Activated effector memory CD4-positive, alpha-beta T cell treated with Interleukin-2 at 50 U/mL for 16 hours (primary cell): ENCODE data around the gene HDAC4.

ENCODE experiments used
- DNase-seq: peaks from one replicate; pipeline ENCODE4 v3.0.0-alpha.2; 2020

HDAC4 gene

DNA sequence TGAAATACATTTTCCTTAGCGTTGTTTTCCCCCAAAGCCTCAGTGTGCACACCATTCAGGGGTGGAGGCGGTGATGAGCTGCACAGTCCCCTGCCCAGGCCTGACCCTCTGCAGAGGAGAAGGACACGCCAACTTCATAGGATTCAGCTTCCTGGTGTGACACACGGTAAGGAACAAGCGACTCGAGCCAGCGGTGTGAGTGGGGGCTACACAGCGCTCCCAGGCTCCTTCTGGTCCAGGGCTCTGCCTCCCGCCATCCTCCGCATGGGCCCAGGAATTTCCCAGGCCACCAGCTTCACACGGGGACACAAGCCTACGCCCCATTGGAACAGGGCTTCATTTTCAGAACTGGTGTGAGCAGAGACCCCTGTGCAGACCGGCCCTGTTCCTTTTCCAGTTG, 272.1 kb downstream of the HDAC4 start:
- DNase-seq, result no peak

DNA sequence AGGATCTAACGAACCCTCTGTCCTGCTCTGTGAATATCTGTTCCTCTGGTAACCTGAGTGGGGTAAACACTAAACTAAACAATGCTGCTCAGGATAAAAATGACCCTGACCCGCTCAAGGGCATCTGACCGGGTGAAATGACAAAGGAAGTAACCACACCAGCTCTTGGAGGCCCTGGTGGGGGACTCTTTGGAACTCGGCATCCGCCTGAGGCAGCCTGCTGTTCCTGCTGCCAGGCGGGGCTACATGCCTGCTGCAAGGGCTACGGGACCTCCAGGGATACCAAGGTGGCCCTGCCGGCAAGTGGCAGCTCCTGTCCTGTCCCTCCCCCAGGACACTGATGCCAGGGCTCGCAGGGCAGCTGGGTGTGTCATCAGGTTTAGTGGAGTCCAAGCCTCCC, 273.3 kb downstream of the HDAC4 start:
- DNase-seq, result no peak

GRCh38 chr2:239125726-239126675, 274.8 kb downstream of the HDAC4 start:
- no peak for DNase-seq

- no peak for DNase-seq
Observed at GRCh38 chr2:239124152-239124899, 276.5 kb downstream of the HDAC4 start.

- DNase-seq, result no peak
Observed at GRCh38 chr2:239122421-239123110, 278.3 kb downstream of the HDAC4 start.

- DNase-seq, result no peak
Observed at GRCh38 chr2:239121600-239122012, 279.2 kb downstream of the HDAC4 start.

GRCh38 chr2:239120664-239121063, 280.2 kb downstream of the HDAC4 start:
- DNase-seq, result no peak

GRCh38 chr2:239119346-239120126, 281.3 kb downstream of the HDAC4 start:
- DNase-seq, result no peak

DNA sequence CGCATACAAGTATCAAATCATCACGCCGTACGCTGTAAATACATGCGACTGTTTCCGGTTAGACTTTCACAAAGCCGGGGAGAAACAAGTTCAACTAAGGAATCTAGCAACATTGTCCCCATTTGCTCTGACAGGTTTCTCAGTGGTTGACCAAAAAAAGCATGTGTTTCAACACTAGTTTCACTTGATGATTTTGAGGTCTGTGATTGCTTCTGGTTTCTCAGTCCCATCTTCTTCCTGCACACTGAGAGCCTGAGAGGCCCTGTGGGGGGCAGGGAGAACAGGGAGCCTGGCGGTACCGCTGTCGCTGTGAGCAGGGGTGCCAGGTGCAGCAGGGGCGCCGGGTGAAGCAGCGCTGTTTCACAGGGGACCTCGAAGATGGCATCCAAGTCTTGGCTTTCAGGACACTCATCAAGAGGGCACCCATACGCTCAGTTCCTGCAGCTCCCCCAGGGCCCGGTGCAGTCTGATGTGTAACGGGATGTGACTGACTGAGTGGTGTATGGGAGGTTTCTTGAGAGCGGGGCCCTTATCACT, 282.1 kb downstream of the HDAC4 start:
- no peak for DNase-seq

DNA sequence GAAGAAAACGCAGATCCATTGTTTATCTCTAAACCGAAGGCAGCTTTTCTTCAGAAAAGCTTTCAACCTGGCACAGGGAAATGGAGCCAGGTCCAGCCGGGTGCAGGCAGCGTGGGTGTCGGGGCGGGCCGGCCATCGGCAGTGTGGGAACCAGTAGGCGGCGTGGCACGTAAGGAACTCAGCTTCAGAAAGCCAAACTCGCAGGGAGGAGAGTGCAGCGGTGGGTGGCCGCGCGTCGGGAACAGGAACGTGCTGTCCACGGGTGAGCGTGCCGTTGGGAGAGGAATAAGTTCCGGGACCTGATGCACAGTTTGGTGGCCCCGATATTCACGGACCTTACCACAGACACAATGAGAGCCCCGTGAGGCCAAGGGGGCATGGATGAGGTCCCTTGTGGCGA, 282.6 kb downstream of the HDAC4 start:
- no peak for DNase-seq

- no peak for DNase-seq
Observed at GRCh38 chr2:239117831-239118230, 283.0 kb downstream of the HDAC4 start.

DNA sequence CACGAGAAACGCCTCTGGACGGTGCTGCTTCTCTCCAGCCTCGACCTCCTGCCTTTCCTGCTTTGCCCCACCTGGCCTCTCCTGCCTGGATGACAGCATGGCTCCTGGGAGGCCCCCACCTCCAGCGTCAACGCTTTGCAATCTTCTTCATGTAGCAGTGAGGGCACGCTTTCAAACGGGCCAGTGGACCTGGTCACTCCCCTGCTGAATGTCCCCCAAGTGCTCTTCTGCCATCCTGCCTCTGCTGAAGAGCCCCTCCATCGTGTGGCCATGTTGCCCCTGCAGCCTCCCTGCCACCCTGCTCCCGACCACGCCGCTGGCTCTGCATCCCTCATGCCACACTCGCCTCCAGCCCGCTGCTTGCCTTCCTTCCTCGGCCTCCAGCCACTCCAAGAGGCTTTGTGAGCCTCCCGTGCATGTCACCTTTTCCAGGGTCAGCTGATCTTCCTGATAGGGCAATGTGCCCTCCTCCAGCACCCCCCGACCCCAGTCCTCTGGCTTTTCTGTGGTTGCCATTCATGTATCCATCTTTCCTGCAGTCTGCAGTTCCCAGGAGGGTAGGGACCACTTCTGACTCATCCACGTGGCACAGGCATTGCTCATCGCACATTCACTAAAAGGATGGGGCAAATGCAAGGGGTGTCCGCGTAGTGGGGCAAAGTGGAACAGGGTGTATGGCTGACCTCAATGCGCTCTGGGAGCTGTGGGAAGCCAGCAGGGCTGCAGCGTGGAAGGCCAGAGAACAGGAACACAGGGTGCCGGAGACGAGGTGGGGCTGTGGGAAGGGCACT, 284.2 kb downstream of the HDAC4 start:
- DNase-seq, result no peak

DNA sequence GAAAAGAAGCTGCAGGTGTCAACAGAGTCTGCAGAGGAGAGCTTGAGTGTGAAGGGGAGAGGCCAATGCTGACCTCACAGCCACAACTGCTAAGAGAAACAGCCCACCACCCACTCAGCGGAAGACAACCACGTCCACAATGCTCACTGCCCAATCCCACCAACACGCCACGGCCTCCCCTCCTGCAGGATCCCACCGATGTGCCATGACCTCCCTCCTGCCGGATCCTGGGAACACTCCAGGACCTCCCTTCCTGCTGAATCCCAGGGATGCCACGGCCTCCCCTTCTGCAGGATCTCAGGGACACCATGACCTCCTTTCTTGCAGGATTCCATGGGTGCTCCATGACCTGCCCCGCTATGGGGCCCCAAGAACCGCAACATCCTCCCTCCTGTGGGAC, 285.2 kb downstream of the HDAC4 start:
- no peak for DNase-seq

DNA sequence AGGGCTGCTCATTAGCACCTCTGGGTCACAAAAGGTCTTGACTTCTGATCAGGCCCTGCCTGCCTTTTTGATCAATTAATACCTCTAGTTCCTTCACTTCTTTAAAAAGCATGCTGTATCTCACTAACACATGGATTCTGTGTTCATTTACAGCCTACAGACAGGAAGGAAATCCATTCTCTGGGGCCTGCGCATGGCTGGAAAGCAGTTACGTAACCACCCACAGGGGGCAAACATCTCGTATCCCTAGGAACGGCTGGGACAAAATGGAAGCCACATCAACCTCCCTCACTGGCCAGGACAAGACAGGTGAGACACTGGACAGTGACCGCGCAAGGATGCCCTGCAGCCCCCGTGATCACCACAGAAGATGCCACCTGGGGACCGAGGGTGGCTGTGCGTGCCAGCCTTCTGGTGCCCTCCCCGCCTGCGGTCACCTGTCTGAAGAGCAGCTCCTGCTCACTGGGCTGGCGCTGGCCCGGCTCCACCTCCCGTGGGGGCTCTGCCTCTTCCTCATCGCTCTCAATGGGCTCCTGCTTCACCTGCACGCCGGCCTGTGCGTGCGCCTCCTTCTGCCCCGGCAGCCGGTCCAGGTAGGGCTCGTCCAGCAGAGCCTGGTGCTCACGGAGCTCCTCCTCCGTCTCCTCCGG, 286.1 kb downstream of the HDAC4 start:
- no peak for DNase-seq

GRCh38 chr2:239114119-239114581, 286.7 kb downstream of the HDAC4 start:
- DNase-seq, result no peak

GRCh38 chr2:239113615-239114014, 287.2 kb downstream of the HDAC4 start:
- no peak for DNase-seq

- no peak for DNase-seq
Observed at GRCh38 chr2:239113171-239113570, 287.6 kb downstream of the HDAC4 start.

DNA sequence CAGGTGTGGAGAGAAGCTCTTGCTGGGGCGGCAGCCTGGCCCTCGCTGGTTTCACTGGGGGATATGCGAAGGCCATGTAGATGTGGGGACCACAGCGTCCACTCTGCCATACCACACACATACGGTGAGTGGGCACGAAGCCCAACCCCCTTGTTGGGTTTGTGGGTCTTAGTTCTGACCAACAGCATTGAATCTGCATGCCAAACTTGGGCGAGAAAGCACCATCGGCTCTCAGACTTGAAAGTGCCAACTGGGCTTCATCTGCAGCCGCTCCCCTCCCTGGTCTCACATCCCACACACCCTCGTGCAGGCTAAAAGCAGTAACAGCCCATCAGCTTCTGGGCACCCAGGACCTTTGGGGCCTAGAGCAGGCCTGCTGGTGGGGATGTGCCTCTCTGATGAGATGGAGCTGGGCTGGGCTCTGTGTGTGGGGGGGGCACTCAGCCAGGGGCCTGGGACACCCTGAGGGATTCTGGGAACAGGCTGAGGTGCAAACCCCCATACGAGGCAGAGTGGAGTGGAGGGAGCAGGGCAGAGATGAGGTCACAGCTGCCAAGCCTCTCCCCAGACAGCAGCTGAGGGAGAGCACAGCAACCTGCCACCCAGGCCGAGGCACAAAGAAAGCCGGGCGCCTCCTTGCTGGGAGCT, 288.6 kb downstream of the HDAC4 start:
- no peak for DNase-seq

DNA sequence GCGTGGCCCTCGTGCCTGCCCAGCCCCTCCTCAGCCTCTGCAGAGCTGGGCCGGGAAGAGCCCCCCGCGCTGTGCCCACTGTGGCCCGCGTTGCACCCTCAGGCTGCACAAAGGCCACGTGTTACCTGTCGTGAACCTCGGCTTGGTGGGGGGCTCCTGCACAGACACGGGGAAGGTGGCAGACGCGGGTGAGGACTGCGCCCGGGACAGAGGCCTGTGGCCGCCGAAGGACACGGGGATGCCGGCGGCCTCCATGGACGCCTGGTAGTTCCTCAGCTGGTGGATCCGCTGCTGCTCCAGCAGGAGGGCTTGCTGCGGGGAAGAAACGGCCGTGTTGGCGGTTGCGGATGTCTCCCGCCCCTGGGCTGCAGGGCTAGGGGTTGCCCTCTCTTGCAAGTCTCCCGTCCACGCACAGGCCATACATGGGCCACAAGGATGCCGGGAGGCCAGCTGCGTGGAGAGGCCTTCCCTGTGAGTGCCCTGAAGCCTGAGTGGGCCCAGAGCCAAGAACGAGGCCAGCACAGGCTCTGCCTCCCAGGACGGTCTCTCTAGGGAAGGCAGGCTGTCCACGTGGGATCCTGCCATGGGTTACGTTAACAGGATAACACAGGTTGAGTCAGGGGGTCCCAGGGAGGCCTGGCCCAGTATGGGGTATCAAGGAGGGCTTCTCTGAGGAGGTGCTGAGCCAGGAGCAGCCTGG, 289.3 kb downstream of the HDAC4 start:
- DNase-seq, result no peak

DNA sequence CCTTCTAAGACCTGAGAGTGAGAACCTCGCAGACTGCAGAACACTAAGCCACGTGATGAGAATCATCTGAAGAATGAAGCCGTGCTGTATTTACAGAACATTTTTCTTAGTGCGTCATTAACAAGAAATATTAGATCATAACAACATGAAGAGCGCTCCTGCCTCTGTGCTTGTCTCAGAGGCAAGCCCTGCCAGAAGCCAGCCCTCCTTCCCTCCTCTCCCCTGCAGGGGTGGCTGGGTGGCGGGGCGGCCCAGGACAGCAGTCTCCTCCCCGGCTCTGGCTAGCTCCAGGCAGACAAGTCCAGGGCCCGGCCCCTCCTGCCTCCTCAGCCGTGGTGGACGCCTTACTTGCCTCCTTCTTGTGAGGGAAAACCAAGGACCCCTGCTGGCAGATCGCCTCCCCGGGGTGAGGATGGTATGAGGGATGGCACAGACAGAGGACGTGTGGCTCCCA, 290.2 kb downstream of the HDAC4 start:
- DNase-seq, result no peak
